WTC11 (cell line): ENCODE measurements around the gene FAM120AOS. TPM values are rescaled to one million over a fixed set of nuclear protein-coding genes. Genes with fewer than 3 reads are reported as not detected.

Experiments used
- ATAC-seq: fragments of 200-7000 bp; cut with Tn5 transposase; 2 replicates; pipeline ENCODE4 v1.10.0; 2021; ENCODE audit warnings: mild to moderate bottlenecking, moderate library complexity
- CTCF ChIA-PET: fragments of 300-600 bp; sonication (Branson Sonifier 250); formaldehyde crosslinking; loops from one replicate; lab custom pipeline; 2021; ENCODE audit warnings: antibody characterized with exemption; lab: Charles Lee
- POLR2A ChIA-PET: fragments of 350-600 bp; sonication (Branson Sonifier 250); formaldehyde crosslinking; loops from one replicate; lab custom pipeline; 2021; ENCODE audit warnings: antibody characterized with exemption; lab: Charles Lee
- DNase-seq: peaks from one replicate; pipeline ENCODE4 v3.0.0; 2021; ENCODE audit warnings: low spot score
- H3K27ac Mint-ChIP-seq: 2 replicates; pipeline ENCODE4 v1.8.0; 2021; ENCODE audit warnings: mixed read lengths
- H3K27me3 Mint-ChIP-seq: 2 replicates; pipeline ENCODE4 v1.8.0; 2021; ENCODE audit warnings: low read depth, mild to moderate bottlenecking, moderate library complexity, mixed read lengths
- H3K36me3 Mint-ChIP-seq: 2 replicates; pipeline ENCODE4 v1.8.0; 2021; ENCODE audit warnings: mixed read lengths
- H3K4me1 Mint-ChIP-seq: 2 replicates; pipeline ENCODE4 v1.8.0; 2022; ENCODE audit warnings: mixed read lengths
- H3K4me3 Mint-ChIP-seq: 2 replicates; pipeline ENCODE4 v1.8.0; 2021; ENCODE audit warnings: mild to moderate bottlenecking, moderate library complexity, mixed read lengths
- H3K9me3 Mint-ChIP-seq: 2 replicates; pipeline ENCODE4 v1.8.0; 2021; ENCODE audit warnings: mixed read lengths
- ATF2 ChIP-seq: sonication (generic); formaldehyde crosslinking; IDR thresholded peaks from 2 replicates; pipeline ENCODE4 v1.8.1; 2022; ENCODE audit warnings: low read depth, missing genetic modification reagents, borderline replicate concordance
- CBFB ChIP-seq: sonication (generic); formaldehyde crosslinking; IDR thresholded peaks from 2 replicates; pipeline ENCODE4 v1.8.1; 2022; ENCODE audit warnings: mild to moderate bottlenecking, low read depth, missing genetic modification reagents
- E2F4 ChIP-seq: sonication (generic); formaldehyde crosslinking; IDR thresholded peaks from 2 replicates; pipeline ENCODE4 v1.8.1; 2022; ENCODE audit warnings: low read depth, mild to moderate bottlenecking, moderate library complexity, missing genetic modification reagents, borderline replicate concordance
- EMX1 ChIP-seq: fragments of 250-450 bp; sonication (Bioruptor Pico); IDR thresholded peaks from 2 replicates; pipeline ENCODE4 v1.8.0; 2021; ENCODE audit warnings: mild to moderate bottlenecking
- ESRRA ChIP-seq: sonication (generic); formaldehyde crosslinking; IDR thresholded peaks from 2 replicates; pipeline ENCODE4 v1.8.1; 2022; ENCODE audit warnings: mild to moderate bottlenecking, missing genetic modification reagents, borderline replicate concordance
- FOXP1 ChIP-seq: sonication (generic); formaldehyde crosslinking; IDR thresholded peaks from 2 replicates; pipeline ENCODE4 v1.8.0; 2022; ENCODE audit warnings: missing genetic modification reagents, mild to moderate bottlenecking, moderate library complexity, borderline replicate concordance
- HMGA2 ChIP-seq: fragments of 250-450 bp; sonication (Bioruptor Pico); IDR thresholded peaks from 2 replicates; pipeline ENCODE4 v1.4.0; 2021; ENCODE audit warnings: mild to moderate bottlenecking, moderate library complexity
- HMGXB4 ChIP-seq: sonication (generic); formaldehyde crosslinking; IDR thresholded peaks from 2 replicates; pipeline ENCODE4 v1.8.1; 2023; ENCODE audit warnings: mild to moderate bottlenecking, moderate library complexity, missing genetic modification reagents
- MXD4 ChIP-seq: fragments of 250-450 bp; sonication (Bioruptor Pico); IDR thresholded peaks from 2 replicates; pipeline ENCODE4 v1.8.0; 2021; ENCODE audit warnings: mild to moderate bottlenecking, moderate library complexity, borderline replicate concordance
- MYBL2 ChIP-seq: sonication (generic); formaldehyde crosslinking; IDR thresholded peaks from 2 replicates; pipeline ENCODE4 v1.8.1; 2023; ENCODE audit warnings: mild to moderate bottlenecking, moderate library complexity, missing genetic modification reagents
- NFYB ChIP-seq: sonication (generic); formaldehyde crosslinking; conservative IDR thresholded peaks from 2 replicates; pipeline ENCODE4 v1.8.0; 2022; ENCODE audit warnings: low read depth, missing genetic modification reagents
- NR2C2 ChIP-seq: sonication (generic); formaldehyde crosslinking; IDR thresholded peaks from 2 replicates; pipeline ENCODE4 v1.8.0; 2022; ENCODE audit warnings: mild to moderate bottlenecking, missing genetic modification reagents
- SMAD3 ChIP-seq: sonication (generic); formaldehyde crosslinking; IDR thresholded peaks from 2 replicates; pipeline ENCODE4 v1.8.0; 2022; ENCODE audit warnings: missing genetic modification reagents, mild to moderate bottlenecking, borderline replicate concordance
- STAT6 ChIP-seq: sonication (generic); formaldehyde crosslinking; conservative IDR thresholded peaks from 2 replicates; pipeline ENCODE4 v1.8.1; 2023; ENCODE audit warnings: mild to moderate bottlenecking, low read depth, missing genetic modification reagents, moderate library complexity
- TCF7 ChIP-seq: sonication (generic); formaldehyde crosslinking; IDR thresholded peaks from 2 replicates; pipeline ENCODE4 v1.8.0; 2022; ENCODE audit warnings: mild to moderate bottlenecking, low read depth, missing genetic modification reagents, moderate library complexity
- TEAD1 ChIP-seq: sonication (generic); formaldehyde crosslinking; IDR thresholded peaks from 2 replicates; pipeline ENCODE4 v1.8.0; 2022; ENCODE audit warnings: mild to moderate bottlenecking, missing genetic modification reagents
- TP53 ChIP-seq: sonication (generic); formaldehyde crosslinking; IDR thresholded peaks from 2 replicates; pipeline ENCODE4 v1.8.1; 2023; ENCODE audit warnings: mild to moderate bottlenecking, missing genetic modification reagents
- USF2 ChIP-seq: sonication (generic); formaldehyde crosslinking; IDR thresholded peaks from 2 replicates; pipeline ENCODE4 v1.8.1; 2023; ENCODE audit warnings: mild to moderate bottlenecking, missing genetic modification reagents, moderate library complexity
- ZNF219 ChIP-seq: sonication (generic); formaldehyde crosslinking; IDR thresholded peaks from 2 replicates; pipeline ENCODE4 v1.8.0; 2023; ENCODE audit warnings: missing genetic modification reagents, mild to moderate bottlenecking, borderline replicate concordance
- ZNF512 ChIP-seq: sonication (generic); formaldehyde crosslinking; IDR thresholded peaks from 2 replicates; pipeline ENCODE4 v1.8.1; 2022; ENCODE audit warnings: missing genetic modification reagents, borderline replicate concordance
- ZNF671 ChIP-seq: fragments of 250-450 bp; sonication (Bioruptor Pico); IDR thresholded peaks from 2 replicates; pipeline ENCODE4 v1.8.0; 2021; ENCODE audit warnings: mild to moderate bottlenecking
- total RNA-seq: library from RNA; stranded (reverse); gene quantifications from 3 replicates; pipeline ENCODE4 v1.2.3, GENCODE V29; 2021

FAM120AOS gene
- total RNA-seq, 1 experiment from 2014 or later = 44.4 TPM

GRCh38 chr9:93464395-93464794, 11.0 kb upstream of the FAM120AOS start:
- Mint-ChIP-seq H3K4me1 (peaks cover 86% of the 10 kb centered on the region), H3K27ac (peak overlapping the region; percentile 94)

GRCh38 chr9:93463638-93464248, 10.4 kb upstream of the FAM120AOS start:
- Mint-ChIP-seq H3K27ac (peak overlapping the region; percentile 94), H3K27me3 (no peaks in the 10 kb centered on the region), H3K4me1 (peaks cover 86% of the 10 kb centered on the region), H3K9me3 (no peaks in the 10 kb centered on the region), H3K4me3 (no peak overlapping the region), H3K36me3 (no peaks in the 10 kb centered on the region)
- CTCF ChIA-PET = interaction anchor here (2.4 kb wide), 1 partner anchor 310 kb away, joined by 7 read pairs; no protein-coding TSS in a partner anchor
- POLR2A ChIA-PET = no interaction called here
- DNase-seq = no peak
- no peak for ATAC-seq
- TF ChIP-seq TEAD1 (no peak), TP53 (CRISPR knock-in tag) (no peak), ZNF671 (CRISPR knock-in tag) (no peak), ZNF512 (no peak), MXD4 (CRISPR knock-in tag) (no peak), CBFB (no peak), FOXP1 (CRISPR knock-in tag) (no peak), MYBL2 (CRISPR knock-in tag) (no peak)

More at GRCh38 chr9:93464395-93464794, 11.0 kb upstream of the FAM120AOS start:
- no peak for TF ChIP-seq TCF7 (CRISPR knock-in tag)
- no peak for TF ChIP-seq HMGA2 (CRISPR knock-in tag)
- TF ChIP-seq NFYB (CRISPR knock-in tag) = no peak
- TF ChIP-seq USF2 (CRISPR knock-in tag) = no peak
- no peak for TF ChIP-seq TP53 (CRISPR knock-in tag)
- TF ChIP-seq E2F4 (CRISPR knock-in tag) = no peak
- TF ChIP-seq ZNF219 = no peak
- TF ChIP-seq EMX1 (CRISPR knock-in tag) = no peak
- TF ChIP-seq ESRRA (CRISPR knock-in tag) = no peak
- TF ChIP-seq ATF2 = no peak
- no peak for TF ChIP-seq SMAD3 (CRISPR knock-in tag)
- TF ChIP-seq, all 79 proteins: peak for 0
- ChIA-PET CTCF (interaction anchor here (1.0 to 2.4 kb wide), 5 partner anchors 11 to 355 kb away, joined by 4 to 7 read pairs (median 6); partner anchors contain the start of gene FAM120AOS), POLR2A (interaction anchor here (1.0 kb wide), 1 partner anchor 10 kb away, joined by 4 read pairs; the partner anchor contains the start of gene FAM120AOS)
- ATAC-seq = no peak
- H3K36me3 Mint-ChIP-seq = no peaks in the 10 kb centered on the region
- no peak overlapping the region for H3K4me3 Mint-ChIP-seq
- DNase-seq = no peak
- H3K27me3 Mint-ChIP-seq = no peaks in the 10 kb centered on the region
- no peaks in the 10 kb centered on the region for H3K9me3 Mint-ChIP-seq

GRCh38 chr9:93461821-93462220, 8.4 kb upstream of the FAM120AOS start:
- Mint-ChIP-seq H3K4me1 (peaks cover 83% of the 10 kb centered on the region), H3K36me3 (no peaks in the 10 kb centered on the region), H3K9me3 (no peaks in the 10 kb centered on the region), H3K4me3 (no peak overlapping the region), H3K27ac (no peak overlapping the region), H3K27me3 (no peaks in the 10 kb centered on the region)
- POLR2A ChIA-PET = no interaction called here
- no peak for ATAC-seq
- CTCF ChIA-PET = no interaction called here
- DNase-seq = no peak
- no peak for TF ChIP-seq STAT6 (CRISPR knock-in tag)
- no peak for TF ChIP-seq NR2C2 (CRISPR knock-in tag)
- TF ChIP-seq HMGXB4 (CRISPR knock-in tag) = no peak
